Fibroblast of the aortic adventitia (primary cell): ENCODE measurements around the gene GJA10. TPM values are rescaled to one million over a fixed set of nuclear protein-coding genes. Genes with fewer than 3 reads are reported as not detected.

Experiments used
- DNase-seq: peaks from one replicate; pipeline ENCODE4 v3.0.0-alpha.2; 2010; ENCODE audit warnings: low read depth
- H3K4me3 ChIP-seq: 2 replicates; pipeline ENCODE4 v1.5.1; 2011; ENCODE audit warnings: low read depth, mild to moderate bottlenecking, control low read depth, low read length, moderate library complexity
- total RNA-seq: library from RNA; depleted of rRNA; stranded (reverse); fragments of >200 nt; gene quantifications from 2 replicates; pipeline ENCODE4 v1.2.3, GENCODE V29; 2012; ENCODE audit warnings: low replicate concordance
- TF ChIP-seq, protein P1 (sequence below): IDR thresholded peaks from 2 replicates; pipeline ENCODE4 v1.5.1; 2011; ENCODE audit warnings: mild to moderate bottlenecking, low read length, control low read depth, inconsistent platforms; ENCODE audit not compliant: insufficient read depth

GJA10 gene
- total RNA-seq, 1 donor = not detected

DNA sequence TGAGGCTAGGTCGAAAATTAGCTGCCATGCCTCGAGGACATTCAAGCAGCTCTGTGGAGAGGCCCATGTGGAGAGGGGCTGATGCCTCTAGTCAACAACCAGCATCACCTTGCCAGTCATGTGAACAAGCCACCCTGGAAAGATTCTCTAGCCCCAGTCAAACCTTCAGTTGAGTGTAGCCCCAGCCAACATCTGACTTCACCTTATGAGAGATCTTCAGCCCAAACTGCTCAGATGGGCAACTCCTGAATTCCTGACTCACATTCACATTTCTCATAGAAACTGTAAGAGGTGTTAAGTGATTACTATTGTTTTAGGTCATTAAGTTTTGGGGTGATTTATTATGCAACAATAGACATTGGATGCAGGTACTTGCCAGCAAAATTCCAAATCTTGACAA lies 44.9 kb downstream of the GJA10 start:
- H3K4me3 ChIP-seq = no peak overlapping the region
- DNase-seq = no peak
- TF ChIP-seq, protein P1, sequence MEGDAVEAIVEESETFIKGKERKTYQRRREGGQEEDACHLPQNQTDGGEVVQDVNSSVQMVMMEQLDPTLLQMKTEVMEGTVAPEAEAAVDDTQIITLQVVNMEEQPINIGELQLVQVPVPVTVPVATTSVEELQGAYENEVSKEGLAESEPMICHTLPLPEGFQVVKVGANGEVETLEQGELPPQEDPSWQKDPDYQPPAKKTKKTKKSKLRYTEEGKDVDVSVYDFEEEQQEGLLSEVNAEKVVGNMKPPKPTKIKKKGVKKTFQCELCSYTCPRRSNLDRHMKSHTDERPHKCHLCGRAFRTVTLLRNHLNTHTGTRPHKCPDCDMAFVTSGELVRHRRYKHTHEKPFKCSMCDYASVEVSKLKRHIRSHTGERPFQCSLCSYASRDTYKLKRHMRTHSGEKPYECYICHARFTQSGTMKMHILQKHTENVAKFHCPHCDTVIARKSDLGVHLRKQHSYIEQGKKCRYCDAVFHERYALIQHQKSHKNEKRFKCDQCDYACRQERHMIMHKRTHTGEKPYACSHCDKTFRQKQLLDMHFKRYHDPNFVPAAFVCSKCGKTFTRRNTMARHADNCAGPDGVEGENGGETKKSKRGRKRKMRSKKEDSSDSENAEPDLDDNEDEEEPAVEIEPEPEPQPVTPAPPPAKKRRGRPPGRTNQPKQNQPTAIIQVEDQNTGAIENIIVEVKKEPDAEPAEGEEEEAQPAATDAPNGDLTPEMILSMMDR = no peak

DNA sequence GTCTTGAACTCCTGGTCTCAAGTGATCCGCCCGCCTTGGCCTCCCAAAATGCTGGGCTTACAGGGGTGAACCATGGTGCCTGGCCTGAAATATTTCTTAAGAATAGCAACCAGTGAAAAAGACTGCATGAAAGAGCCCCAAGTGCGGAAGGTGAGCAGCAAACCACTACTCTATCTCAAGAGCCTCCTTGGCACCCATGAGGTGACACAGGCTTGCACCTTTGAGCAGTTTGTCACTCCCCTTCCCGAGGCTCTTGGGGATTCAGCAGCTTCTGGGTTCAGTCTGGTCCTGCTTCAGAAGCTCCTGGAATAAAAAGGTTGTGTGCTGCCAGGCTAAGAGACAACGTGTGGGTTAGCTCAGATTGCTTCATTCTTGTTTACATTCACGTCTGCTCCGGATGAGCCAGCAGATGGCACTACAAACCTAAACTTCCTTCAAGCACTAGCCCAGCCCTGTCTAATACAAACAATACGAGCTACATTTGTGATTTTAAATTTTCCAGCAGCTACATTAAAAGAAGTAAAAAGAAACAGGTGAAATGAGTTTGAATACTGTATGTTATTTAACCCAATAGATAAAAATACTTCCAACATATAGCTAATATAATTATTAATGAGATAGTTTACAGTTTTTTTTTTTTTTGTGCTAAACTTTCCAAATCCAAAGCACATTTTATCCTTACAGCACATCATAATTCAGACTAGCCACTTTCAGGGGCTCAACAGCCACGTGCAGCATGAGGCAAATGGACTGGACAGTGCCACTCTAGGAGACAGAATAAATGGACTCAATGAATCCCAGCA lies 46.2 kb downstream of the GJA10 start:
- H3K4me3 ChIP-seq = no peak overlapping the region
- DNase-seq = peak; percentile 90
- TF ChIP-seq, protein P1 = peak; percentile 71

DNA sequence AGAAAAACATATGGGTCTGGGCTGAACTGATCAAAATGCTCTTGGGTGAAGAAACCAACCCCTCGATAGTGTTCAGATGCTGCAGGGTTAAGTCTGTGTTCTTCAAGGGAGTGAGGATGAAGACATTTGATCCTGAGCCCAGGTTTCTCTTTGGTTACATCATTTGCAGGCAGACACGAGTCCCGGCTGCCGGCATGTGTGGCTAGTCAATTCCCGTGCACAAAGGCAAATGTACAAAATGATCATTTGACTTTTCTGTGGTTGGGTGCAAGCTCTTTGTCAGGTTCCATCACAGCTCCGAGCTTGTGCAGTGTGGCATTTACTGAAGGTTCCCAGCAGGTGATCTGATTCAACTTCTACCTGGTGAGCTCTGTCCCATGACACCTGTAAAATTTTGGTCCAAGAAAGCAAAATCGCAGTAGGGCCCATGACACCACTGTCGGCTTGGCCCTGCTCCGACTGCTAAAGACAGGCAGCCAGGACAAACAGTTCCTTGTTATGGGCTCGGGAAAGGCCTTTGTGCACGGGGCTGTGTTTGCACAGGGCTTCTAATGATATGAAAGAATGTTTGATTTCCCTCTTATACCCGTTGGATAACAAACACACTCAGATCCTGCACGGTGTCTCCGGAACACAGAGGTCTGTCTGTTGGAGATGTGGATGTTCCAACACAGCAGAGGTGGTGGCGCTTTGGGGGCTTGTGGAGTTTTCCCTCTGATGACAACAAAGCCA lies 46.9 kb downstream of the GJA10 start:
- H3K4me3 ChIP-seq = no peak overlapping the region
- peak; percentile 50 for DNase-seq
- TF ChIP-seq, protein P1 = no peak

DNA sequence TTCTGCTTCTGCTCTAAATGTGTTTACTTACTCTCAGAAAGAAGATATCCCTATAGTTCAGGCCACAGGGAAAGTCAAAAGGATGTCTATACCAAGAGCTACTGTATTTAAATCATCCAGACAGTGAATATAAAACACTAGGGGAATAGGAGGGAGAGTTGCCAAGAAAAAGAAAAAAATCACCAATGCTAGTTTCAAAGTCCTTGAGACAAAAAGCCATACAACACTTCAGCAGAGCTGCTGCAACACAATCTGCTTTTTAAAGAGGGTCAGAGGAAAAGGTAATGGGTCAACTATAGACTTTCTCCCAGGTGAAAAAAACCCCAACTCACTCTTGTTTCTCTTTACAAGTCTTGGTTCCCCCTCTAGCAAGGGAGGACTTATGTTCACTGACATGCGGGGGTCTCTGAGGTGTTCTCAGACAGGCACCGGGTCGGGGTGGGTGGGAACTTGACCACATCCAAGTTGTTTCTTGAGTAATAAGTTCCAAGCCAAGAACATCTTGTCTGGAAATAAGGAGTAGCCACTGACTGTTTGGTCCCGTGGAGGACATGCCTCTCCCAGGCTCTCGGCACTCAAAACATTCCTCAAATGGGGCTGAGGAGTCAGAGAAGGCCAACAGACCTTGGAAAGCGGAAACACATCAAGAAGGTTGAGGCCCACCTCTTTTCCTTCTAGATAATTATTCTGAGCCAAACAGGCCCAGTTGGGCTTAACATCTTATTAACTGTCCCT lies 47.7 kb downstream of the GJA10 start:
- H3K4me3 ChIP-seq = no peak overlapping the region
- TF ChIP-seq, protein P1 = no peak
- no peak for DNase-seq

DNA sequence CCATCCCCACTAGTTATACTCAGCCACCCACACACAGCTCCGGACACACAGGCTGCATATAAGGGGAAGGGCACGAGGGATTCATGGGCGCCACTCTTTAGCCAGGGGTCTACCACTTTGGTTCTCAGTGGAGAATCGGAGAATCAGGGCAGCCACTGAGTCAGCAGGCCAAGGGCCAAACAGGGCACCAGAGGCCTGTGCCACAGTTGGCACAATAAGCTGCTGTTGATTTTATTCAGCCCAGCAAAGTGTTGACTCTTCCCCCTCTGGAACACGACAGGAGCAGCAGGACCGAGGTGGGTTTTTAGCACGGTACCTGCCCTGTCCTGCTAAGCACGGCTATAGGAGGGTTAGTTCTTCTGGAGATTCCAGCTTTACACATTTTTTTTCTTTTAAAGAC lies 48.3 kb downstream of the GJA10 start:
- H3K4me3 ChIP-seq = no peak overlapping the region

DNA sequence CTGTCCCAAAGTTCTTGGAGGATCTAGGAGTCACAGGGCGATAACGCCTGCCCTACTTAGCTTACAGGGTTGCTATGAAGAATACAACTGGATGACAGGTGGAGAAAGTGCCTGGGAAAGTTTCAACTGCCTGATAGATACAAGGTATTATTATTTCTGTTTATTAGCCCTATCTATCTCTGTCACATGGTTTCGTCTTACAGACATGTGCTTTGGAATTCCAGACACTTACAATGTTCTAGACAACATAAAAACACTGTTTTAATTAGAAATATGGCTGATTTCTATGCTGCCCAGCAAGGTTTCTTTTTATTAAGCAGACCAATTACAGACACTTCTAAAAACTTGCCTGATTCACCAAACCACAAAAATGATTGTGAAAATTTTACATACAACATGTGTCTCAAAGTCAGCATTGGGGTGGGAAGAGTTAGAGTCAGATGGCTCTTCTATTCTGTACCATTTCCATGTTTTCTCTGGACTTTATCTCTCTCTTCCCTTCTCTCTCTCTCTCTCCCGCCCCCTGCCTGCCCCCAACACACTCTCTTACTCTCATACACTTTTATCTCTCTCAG lies 50.0 kb downstream of the GJA10 start:
- H3K4me3 ChIP-seq = no peak overlapping the region
- no peak for DNase-seq
- TF ChIP-seq, protein P1 = no peak

More for the DNA sequence above, 48.3 kb downstream of the GJA10 start:
- no peak for DNase-seq
- TF ChIP-seq, protein P1 = no peak
